ENCODE results near the gene ATP6V0D1.
A peak's percentile ranks its signal among the peaks of the same experiment; 100 is the strongest.

ATP6V0D1 gene

DNA sequence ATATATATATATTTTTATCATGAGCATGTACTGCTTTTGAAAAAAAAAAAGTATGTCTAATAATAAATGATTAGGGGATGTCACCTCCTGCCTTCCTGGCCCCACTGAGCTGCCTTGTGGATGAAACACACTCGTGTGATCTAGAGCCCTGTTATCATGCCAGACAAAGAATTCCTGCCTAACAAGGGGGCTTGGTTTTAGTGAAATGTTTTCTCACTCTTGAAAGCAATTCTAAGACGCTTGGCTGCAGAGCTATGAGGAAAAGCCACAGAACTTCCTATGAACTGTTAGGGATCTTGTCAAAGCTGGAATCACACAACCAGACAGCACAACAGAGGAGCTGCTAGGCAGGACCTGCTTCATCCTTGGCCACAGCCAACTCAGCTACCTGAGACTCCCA lies 68.7 kb downstream of the ATP6V0D1 start:
- FAIRE-seq (no peak), DNase-seq (ENCODE audit: insufficient read length, low spot score) (no peak)

DNA sequence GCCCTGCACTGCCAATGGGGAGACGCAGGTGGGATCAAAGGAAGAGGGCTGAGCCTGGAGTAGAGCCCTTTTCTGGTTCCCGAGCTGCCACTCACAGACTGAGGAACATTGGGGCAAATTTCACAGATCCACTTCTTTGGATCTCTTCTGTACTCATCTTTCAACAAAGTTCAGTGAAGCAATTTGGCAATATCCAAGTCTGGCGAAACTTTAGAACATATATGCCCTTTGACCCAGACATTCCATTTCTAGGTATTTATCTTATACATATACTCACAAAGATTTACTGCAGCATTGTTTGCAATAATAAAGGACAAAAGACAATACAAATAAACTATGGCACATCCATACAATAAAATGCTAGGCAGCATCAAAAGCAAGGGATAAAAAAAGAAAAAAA lies 69.6 kb downstream of the ATP6V0D1 start:
- no peak for FAIRE-seq
- DNase-seq (ENCODE audit: insufficient read length, low spot score), result no peak

- FAIRE-seq (no peak), DNase-seq (ENCODE audit: insufficient read length, low spot score) (no peak)
Measured at GRCh38 chr16:67409631-67410030, 71.3 kb downstream of the ATP6V0D1 start.

- no peak for FAIRE-seq
- DNase-seq (ENCODE audit: insufficient read length, low spot score), result no peak
Measured at GRCh38 chr16:67407788-67408452, 73.0 kb downstream of the ATP6V0D1 start.

DNA sequence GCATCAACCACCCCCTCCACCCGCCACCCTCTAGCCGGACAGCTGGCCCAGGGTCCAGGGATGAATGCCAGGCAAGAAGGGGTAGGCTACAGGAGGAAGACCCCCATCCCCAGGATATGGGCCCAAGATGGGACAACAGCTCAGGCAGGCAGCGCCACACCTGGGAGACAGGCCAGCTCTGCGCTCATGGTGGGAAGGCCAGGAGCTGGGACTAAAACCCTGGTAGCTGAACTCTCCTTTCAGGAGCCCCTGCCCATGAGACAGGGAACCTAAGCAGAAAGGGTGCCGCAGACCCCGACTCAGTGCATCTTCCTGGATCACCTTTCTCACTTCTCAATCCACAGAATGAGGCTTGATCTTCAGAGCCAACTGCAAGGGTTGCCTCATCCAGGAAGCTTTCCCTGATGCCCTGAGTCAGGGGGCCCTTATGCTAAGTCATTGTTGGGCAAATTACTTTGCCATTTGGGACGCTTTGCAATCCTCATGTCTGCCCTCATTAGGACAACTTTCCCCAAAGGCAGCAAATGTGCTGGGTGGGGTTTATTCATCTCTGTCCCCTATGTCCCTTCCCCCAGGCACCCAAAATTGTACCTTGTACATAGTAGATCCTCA lies 73.7 kb downstream of the ATP6V0D1 start:
- FAIRE-seq, result no peak
- DNase-seq (ENCODE audit: insufficient read length, low spot score), result no peak

DNA sequence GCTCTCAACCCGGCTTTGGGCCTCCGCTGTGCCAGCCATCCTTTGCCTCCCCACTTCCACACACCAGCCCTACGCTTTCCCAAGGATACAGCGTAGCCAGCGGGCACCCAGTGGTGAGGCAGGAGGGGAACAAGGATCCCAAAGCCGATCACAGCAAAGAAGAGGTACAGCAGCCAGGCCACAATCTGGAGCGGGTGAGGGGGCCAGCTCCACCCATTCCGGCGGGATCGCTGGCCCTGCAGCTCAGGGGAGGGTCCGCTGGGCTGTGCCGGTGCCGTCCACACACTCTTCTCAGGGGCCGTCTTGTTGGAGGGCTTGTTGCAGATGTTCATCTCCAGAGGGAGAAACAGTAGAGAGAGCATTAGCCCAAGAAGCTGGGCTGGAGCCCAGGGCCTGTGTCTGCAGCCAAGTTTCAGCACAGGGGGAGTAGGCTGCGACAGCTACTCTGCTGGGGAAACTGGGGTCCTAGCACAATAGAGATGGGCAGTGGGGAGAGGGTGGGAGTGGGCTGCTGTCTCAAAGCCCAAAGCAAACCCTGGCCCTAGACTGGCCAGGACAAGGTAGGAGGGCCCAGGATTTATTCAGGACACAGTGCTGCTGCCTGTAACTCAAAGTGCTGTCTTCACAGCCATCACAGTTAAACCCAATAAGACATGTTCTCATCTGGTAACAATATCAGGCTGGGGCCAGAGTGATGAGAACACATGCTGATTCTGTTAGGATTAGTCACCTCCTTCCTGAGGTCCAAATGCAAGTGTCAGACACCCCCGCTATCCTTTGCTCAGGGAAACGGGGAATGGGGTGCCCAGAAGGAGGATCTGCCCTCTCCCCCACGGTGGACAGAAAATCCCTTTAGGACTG lies 74.6 kb downstream of the ATP6V0D1 start:
- FAIRE-seq (no peak), DNase-seq (ENCODE audit: insufficient read length, low spot score) (no peak)

GRCh38 chr16:67405336-67405735 lies 75.6 kb downstream of the ATP6V0D1 start:
- no peak for FAIRE-seq
- no peak for DNase-seq (ENCODE audit: insufficient read length, low spot score)

GRCh38 chr16:67404740-67405226 lies 76.2 kb downstream of the ATP6V0D1 start:
- FAIRE-seq, result no peak
- DNase-seq (ENCODE audit: insufficient read length, low spot score), result no peak

DNA sequence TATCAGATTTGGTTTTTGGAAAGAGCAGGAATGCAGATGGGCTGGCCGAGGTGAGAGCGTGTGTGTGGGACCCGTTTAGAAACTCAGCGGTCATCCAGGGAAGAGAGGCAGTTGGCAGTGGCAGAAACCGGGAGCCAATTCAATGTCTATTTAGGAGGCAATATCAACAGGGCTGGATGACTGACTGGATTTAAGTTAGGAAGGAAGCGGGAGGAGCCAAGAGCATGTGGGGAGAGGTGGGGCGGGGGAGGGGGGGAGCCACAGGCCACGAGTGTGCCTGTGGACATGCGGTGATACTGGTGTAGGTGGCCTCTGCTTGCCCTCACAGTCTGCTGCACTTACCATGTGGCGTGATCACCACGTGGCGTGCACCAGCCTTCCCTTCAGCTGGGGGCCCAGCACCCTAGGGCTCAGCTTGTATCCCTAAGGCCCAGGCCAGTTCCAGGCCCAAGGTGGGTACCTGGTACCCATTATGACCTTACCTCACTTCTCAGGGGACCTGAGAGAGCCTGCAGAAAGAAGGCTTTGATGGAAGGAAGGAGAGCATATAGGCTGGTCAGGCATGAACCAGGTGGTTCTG lies 76.9 kb downstream of the ATP6V0D1 start:
- FAIRE-seq (no peak), DNase-seq (ENCODE audit: insufficient read length, low spot score) (no peak)

- no peak for FAIRE-seq
- no peak for DNase-seq (ENCODE audit: insufficient read length, low spot score)
Measured at GRCh38 chr16:67400901-67401300, 80.1 kb downstream of the ATP6V0D1 start.

GRCh38 chr16:67399749-67400704 lies 80.9 kb downstream of the ATP6V0D1 start:
- FAIRE-seq, result no peak
- no peak for DNase-seq (ENCODE audit: insufficient read length, low spot score)

- DNase-seq (ENCODE audit: insufficient read length, low spot score), result peak; percentile 81
- no peak for FAIRE-seq
Measured at GRCh38 chr16:67399218-67399733, 81.7 kb downstream of the ATP6V0D1 start.

GRCh38 chr16:67398546-67399217 lies 82.3 kb downstream of the ATP6V0D1 start:
- DNase-seq (ENCODE audit: insufficient read length, low spot score) (no peak), FAIRE-seq (no peak)

- DNase-seq (ENCODE audit: insufficient read length, low spot score) (no peak), FAIRE-seq (no peak)
Measured at GRCh38 chr16:67397812-67398545, 83.0 kb downstream of the ATP6V0D1 start.

GRCh38 chr16:67397036-67397801 lies 83.7 kb downstream of the ATP6V0D1 start:
- DNase-seq (ENCODE audit: insufficient read length, low spot score), result no peak
- FAIRE-seq, result no peak

DNA sequence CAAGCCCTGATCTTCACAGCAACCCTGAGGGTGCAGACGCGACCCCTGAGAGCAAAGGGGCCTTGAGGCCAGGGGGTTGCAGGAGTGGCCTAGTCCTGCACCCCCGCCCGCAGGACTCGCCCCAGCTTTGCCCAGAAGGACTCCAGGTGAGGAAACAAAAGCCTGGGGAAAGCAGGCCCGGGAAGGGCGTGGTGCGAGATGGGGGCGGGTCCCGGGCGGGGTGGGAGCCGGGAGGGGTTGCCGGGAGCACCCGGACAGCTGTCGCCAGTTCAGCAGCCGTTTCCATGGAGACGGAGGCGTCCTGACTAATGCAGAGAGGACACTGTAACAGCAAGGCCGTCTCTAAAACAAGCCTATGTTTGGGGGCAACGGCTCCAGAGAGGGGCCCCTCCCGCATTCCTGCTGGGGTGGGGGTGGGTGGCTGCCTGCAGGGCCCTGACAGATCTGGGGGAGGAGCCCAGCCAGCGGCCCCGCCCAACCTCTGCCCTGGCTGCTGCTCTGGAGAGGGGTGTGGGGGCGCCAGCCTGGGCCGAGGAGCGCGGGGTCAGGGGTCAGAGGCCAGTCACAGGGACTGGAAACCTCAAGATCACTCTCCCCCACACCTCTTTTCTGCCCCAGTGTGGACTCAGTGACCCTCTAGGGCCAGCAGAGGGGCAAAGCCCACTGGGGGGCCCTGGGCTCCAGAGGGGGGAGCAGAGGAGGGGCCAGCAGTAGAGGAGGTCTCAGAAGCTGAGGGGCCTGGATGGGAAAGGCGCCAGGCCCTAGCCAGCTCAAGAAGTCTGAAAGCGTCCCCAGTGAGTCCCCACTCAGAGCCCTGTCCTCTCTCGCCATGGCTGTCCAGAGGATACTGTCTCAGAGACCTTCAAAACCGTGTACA lies 84.6 kb downstream of the ATP6V0D1 start:
- FAIRE-seq, result no peak
- DNase-seq (ENCODE audit: insufficient read length, low spot score), result no peak

Data from GM19239 (cell line).